AG10803 (cell line): Measurements from ENCODE around the gene SHISA9.

ENCODE experiments used
- DNase-seq: peaks from one replicate; pipeline ENCODE4 v3.0.0; 2010; ENCODE audit warnings: low read depth
- H3K4me3 ChIP-seq: 2 replicates; pipeline ENCODE4 v1.5.1; 2011; ENCODE audit warnings: mild to moderate bottlenecking, low read length, control low read depth
- TF ChIP-seq, protein P1 (sequence below): conservative IDR thresholded peaks from 2 replicates; pipeline ENCODE4 v1.5.1; 2011; ENCODE audit warnings: mild to moderate bottlenecking, low read length, control low read depth, inconsistent platforms

The SHISA9 gene

DNA sequence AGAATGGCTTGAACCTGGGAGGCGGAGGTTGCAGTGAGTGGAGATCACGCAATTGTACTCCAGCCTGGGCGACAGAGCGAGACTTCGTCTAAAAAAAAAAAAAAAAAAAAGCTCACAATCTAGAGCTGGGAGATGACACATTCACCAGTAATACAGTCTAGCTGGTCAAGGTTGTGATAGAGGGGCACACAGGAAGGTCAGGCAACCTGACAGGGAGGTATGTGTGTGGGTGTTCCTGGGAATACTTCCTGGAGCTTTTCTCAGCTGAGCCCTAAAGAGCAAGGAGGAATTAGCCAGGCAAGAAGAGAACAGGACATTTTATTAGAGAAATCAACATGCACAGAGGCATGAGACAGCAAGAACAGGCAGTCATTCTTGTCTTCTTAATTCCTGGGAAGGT, 216.7 kb downstream of the SHISA9 start:
- no peak overlapping the region for H3K4me3 ChIP-seq
- no peak for DNase-seq
- TF ChIP-seq, protein P1, sequence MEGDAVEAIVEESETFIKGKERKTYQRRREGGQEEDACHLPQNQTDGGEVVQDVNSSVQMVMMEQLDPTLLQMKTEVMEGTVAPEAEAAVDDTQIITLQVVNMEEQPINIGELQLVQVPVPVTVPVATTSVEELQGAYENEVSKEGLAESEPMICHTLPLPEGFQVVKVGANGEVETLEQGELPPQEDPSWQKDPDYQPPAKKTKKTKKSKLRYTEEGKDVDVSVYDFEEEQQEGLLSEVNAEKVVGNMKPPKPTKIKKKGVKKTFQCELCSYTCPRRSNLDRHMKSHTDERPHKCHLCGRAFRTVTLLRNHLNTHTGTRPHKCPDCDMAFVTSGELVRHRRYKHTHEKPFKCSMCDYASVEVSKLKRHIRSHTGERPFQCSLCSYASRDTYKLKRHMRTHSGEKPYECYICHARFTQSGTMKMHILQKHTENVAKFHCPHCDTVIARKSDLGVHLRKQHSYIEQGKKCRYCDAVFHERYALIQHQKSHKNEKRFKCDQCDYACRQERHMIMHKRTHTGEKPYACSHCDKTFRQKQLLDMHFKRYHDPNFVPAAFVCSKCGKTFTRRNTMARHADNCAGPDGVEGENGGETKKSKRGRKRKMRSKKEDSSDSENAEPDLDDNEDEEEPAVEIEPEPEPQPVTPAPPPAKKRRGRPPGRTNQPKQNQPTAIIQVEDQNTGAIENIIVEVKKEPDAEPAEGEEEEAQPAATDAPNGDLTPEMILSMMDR, result no peak

DNA sequence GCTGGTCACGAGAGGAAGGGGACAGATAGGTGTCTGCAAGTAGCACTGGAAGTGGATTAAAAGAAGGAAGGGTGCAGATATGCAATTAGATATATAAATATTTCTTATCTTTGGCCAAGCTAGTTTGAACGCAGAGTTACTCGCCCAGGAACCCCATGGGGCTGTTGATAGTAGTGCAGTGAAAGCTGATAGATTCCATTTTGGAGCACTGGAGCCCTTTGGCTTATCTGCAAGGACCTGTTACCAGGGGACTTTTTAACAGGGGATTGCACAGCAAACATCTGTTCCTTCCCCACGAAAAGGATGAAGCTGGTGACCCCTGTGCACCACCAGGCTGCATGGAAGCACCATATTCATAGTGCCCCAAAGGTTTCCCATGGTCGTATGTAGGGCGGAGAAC, 218.7 kb downstream of the SHISA9 start:
- no peak for DNase-seq
- TF ChIP-seq, protein P1, result no peak
- no peak overlapping the region for H3K4me3 ChIP-seq

DNA sequence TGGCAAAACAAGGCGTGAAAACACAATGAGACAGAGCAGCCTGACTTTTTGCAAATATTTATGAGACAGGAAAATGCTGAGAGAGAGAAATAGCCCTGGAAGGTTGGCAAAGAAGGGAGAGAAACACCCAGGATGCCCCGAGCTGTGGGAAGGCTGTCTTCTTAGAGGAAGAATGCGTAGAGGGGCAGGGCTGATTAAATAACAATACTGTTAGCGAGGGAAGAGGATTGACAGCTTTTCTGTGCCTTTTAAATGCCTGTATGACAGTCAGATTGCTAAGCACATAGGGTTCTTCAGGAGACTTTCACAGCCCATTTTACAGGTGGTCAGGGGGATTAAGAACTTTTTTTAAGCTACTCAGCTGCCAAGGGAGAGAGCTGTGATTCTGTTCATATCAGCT, 219.2 kb downstream of the SHISA9 start:
- TF ChIP-seq, protein P1, result no peak
- no peak overlapping the region for H3K4me3 ChIP-seq
- DNase-seq, result no peak

DNA sequence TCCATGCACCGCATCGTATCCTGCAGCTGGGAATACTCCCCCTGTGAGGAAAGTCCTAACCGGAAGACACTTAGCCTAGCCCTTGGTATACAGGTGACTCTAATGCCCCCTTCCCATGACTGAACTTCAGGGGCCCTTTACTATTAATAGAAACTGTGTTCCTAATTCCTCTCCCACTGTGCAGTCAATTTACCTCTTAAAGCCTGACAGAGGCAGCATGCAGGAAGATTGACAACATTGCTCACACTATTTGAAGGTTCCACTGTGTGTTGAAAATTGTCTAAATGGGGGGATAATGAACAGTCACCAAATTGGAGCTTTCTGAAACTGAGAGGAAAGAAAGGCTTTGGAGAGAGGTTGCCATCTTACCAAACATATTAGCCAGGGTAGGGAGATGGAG, 222.6 kb downstream of the SHISA9 start:
- no peak overlapping the region for H3K4me3 ChIP-seq
- DNase-seq, result no peak
- TF ChIP-seq, protein P1, result no peak

DNA sequence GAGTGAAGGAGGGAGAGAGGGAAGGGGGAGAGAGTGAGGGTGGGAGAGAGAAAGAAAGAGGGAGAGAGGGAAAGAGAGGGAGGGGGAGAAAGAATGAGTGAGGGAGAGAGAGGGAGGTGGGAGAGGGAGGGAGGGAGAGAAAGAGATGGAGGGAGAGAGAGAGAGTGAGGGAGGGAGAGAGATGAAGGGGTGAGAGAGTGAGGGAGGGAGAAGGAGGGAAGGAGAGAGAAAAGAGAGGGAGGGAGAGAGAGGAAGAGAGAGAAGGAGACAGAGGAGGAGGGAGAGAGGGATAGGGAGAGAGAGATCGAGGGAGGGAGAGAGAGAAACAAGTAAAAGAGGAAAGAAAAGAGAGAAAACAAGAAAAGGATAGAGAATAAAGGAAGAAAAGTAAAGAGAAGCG, 225.7 kb downstream of the SHISA9 start:
- TF ChIP-seq, protein P1, result no peak
- no peak for DNase-seq
- H3K4me3 ChIP-seq, result no peak overlapping the region

DNA sequence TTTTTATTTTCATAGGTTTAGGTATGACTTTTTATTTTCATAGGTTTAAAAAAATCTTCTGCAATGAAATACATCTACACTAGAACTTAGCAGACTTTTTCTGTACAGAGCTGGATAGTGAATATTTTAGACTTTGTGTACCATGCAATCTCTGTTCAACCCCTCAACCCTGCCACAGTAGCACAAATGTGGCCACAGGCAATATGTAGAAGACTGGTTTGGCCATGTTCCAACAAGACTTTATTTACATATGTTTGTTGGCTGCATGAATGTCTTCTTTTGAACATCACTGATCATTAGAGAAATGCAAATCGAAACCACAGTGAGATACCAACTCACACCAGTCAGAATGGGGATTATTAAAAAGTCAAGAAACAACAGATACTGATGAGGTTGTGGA, 229.2 kb downstream of the SHISA9 start:
- TF ChIP-seq, protein P1, result no peak
- DNase-seq, result no peak
- H3K4me3 ChIP-seq, result no peak overlapping the region

DNA sequence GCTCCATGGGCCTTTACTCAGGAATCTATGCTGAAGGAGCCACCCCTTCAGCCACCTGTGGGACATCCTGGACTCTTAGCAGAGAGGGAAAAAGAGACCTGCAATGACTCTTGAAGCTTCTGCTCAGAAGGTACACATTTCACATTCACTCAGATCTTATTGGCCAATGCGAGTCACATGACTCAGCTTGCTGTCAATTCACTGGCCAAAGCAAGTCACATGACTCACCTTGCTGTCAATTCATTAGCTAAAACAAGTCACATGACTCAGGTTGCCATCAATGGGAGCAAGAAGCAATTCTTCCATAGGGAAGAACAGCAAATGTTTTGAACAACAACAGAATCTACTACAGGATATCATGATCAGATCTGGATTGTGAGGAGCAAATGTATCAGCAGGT, 233.4 kb downstream of the SHISA9 start:
- TF ChIP-seq, protein P1, result no peak
- H3K4me3 ChIP-seq, result no peak overlapping the region
- DNase-seq, result no peak
